Right lobe of liver (tissue), 4 donors: Measurements from ENCODE around the gene PTRH2.

Experiments used
- POLR2A ChIP-seq: fragments of 450-650 bp; IDR thresholded peaks from one replicate; pipeline ENCODE4 v1.6.1; 2017; ENCODE audit warnings: antibody characterized with exemption, mild to moderate bottlenecking
- TF ChIP-seq, protein P1 (sequence below), 4 donors: fragments of 200-600 bp in 3 of 4; fragments of 450-650 bp in 1 of 4; IDR thresholded peaks; one replicate each; pipeline versions ENCODE4 v1.5.1 to v1.8.0; 2016 to 2022; ENCODE audit warnings: antibody characterized with exemption in 4 of 4, mild to moderate bottlenecking in 2 of 4
- donor health status: DM: no; HTN: no; CAD: no.
- donor health status: DM: no; HTN: no; CAD: no.
- donor health status: DM: no; HTN: yes; CAD: no.

DNA sequence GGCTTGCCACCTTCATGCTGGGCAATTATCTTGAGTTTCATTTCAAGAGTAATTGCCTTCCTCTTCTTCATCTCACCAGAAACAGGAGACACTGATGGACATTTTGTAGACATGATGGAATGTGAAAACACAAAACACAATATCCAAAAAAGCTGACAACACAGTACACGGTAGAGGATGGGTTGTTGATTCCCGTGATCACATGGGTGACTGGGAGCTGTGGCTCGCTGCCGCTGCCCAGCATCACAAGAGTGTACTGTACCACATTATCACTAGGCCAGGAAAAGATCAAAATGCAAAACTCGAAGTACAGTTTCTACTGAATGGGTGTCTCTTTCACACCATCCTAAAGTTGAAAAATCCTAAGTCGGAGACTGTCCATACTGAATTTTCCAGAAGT is 7.4 kb downstream of the PTRH2 start:
- TF ChIP-seq, protein P1, sequence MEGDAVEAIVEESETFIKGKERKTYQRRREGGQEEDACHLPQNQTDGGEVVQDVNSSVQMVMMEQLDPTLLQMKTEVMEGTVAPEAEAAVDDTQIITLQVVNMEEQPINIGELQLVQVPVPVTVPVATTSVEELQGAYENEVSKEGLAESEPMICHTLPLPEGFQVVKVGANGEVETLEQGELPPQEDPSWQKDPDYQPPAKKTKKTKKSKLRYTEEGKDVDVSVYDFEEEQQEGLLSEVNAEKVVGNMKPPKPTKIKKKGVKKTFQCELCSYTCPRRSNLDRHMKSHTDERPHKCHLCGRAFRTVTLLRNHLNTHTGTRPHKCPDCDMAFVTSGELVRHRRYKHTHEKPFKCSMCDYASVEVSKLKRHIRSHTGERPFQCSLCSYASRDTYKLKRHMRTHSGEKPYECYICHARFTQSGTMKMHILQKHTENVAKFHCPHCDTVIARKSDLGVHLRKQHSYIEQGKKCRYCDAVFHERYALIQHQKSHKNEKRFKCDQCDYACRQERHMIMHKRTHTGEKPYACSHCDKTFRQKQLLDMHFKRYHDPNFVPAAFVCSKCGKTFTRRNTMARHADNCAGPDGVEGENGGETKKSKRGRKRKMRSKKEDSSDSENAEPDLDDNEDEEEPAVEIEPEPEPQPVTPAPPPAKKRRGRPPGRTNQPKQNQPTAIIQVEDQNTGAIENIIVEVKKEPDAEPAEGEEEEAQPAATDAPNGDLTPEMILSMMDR (IDR thresholded peaks at IDR 0.05): no peak
- no peak for TF ChIP-seq POLR2A
